Measurements from ENCODE around the gene SPIRE2.
"Not testable (repeated sequence)": the region's sequence is repeated elsewhere in the genome, so short reads cannot be mapped to it uniquely, and the experiment has no call there.

- not testable (repeated sequence) for TF ChIP-seq ATF3 (CRISPR knock-in tag; IDR thresholded peaks at IDR 0.05); DNMT3B (CRISPR knock-in tag; conservative IDR thresholded peaks at IDR 0.05); ZNF709 (CRISPR knock-in tag; IDR thresholded peaks at IDR 0.05); FOSL1 (CRISPR knock-in tag; IDR thresholded peaks at IDR 0.05; ENCODE audit: borderline replicate concordance); ATAD3A (CRISPR knock-in tag; IDR thresholded peaks at IDR 0.05)
Measured at GRCh38 chr16:89823824-89824148, 4.5 kb upstream of the SPIRE2 start.

Data from HepG2 (cell line).